K562 (cell line): Measurements from ENCODE around the gene IP6K3. TPM values are rescaled to one million over a fixed set of nuclear protein-coding genes. Genes with fewer than 3 reads are reported as not detected.

Experiments used
- E2F1 ChIP-seq: sonication (generic); formaldehyde crosslinking; IDR thresholded peaks from 2 replicates; pipeline ENCODE4 v1.8.1; 2023; ENCODE audit warnings: mild to moderate bottlenecking, missing genetic modification reagents, moderate library complexity
- FIP1L1 ChIP-seq: fragments of 200-400 bp; formaldehyde crosslinking; IDR thresholded peaks from 2 replicates; pipeline ENCODE4 v1.6.1; 2018; ENCODE audit warnings: mild to moderate bottlenecking, low read depth, low read length; ENCODE audit not compliant: poor library complexity, severe bottlenecking
- FOXJ2 ChIP-seq: fragments of 200-800 bp; sonication (Bioruptor generic); IDR thresholded peaks from 2 replicates; pipeline ENCODE4 v1.6.1; 2016; ENCODE audit warnings: missing genetic modification characterization, missing compliant biosample characterization
- HSF4 ChIP-seq: fragments of 250-450 bp; sonication (Bioruptor Pico); IDR thresholded peaks from 2 replicates; pipeline ENCODE4 v2.1.2; 2022; ENCODE audit warnings: mild to moderate bottlenecking, moderate library complexity, borderline replicate concordance
- ILF3 ChIP-seq: fragments of 450-650 bp; IDR thresholded peaks from 2 replicates; pipeline ENCODE4 v1.6.1; 2018; ENCODE audit warnings: antibody characterized with exemption, mild to moderate bottlenecking, moderate library complexity, borderline replicate concordance
- RBM22 ChIP-seq: fragments of 200-400 bp; formaldehyde crosslinking; IDR thresholded peaks from 2 replicates; pipeline ENCODE4 v1.6.1; 2018; ENCODE audit warnings: low read length, low read depth; ENCODE audit not compliant: poor library complexity, severe bottlenecking
- RFX7 ChIP-seq: fragments of 250-450 bp; sonication (Bioruptor Pico); IDR thresholded peaks from 2 replicates; pipeline ENCODE4 v1.5.1; 2021; ENCODE audit warnings: mild to moderate bottlenecking
- SAP30 ChIP-seq: fragments of 200-600 bp; sonication (generic); IDR thresholded peaks from 2 replicates; pipeline ENCODE4 v1.6.1; 2012; ENCODE audit warnings: borderline replicate concordance, low read depth, mild to moderate bottlenecking, moderate library complexity, low read length, control low read depth, inconsistent platforms; ENCODE audit not compliant: insufficient read depth, poor library complexity, severe bottlenecking
- ZBTB8A ChIP-seq: fragments of 450-650 bp; IDR thresholded peaks from 2 replicates; pipeline ENCODE4 v1.6.1; 2018; ENCODE audit warnings: mild to moderate bottlenecking, moderate library complexity; ENCODE audit not compliant: partially characterized antibody
- ZC3H4 ChIP-seq: sonication (generic); formaldehyde crosslinking; IDR thresholded peaks from 2 replicates; pipeline ENCODE4 v1.9.0; 2021; ENCODE audit warnings: missing genetic modification reagents, borderline replicate concordance
- ZNF140 ChIP-seq: fragments of 250-450 bp; sonication (Bioruptor Pico); IDR thresholded peaks from 2 replicates; pipeline ENCODE4 v1.8.0; 2021; ENCODE audit warnings: moderate library complexity, mild to moderate bottlenecking, inconsistent platforms
- ZNF143 ChIP-seq: sonication (generic); formaldehyde crosslinking; IDR thresholded peaks from 2 replicates; pipeline ENCODE4 v1.9.0; 2022; ENCODE audit warnings: mild to moderate bottlenecking, missing genetic modification reagents
- ZNF354B ChIP-seq: fragments of 250-450 bp; sonication (Bioruptor Pico); IDR thresholded peaks from 2 replicates; pipeline ENCODE4 v1.4.0; 2020
- ZNF655 ChIP-seq: fragments of 250-450 bp; sonication (Bioruptor Pico); IDR thresholded peaks from 2 replicates; pipeline ENCODE4 v1.5.0; 2021
- polyA plus RNA-seq, 8 experiments: library from polyadenylated mRNA; depleted of rRNA in 4 of 8; stranded (reverse) in 5 of 8; unstranded in 3 of 8; fragments of >200 nt; fragmentation: Nextera tagmentation in 2 of 8; fragmentation: Illumina TruSeq in 1 of 8; extraction: Ambion mirVana in 2 of 8; extraction: Trizol in 1 of 8; gene quantifications; 2 replicates each; pipeline versions ENCODE4 v1.2.1 to v1.2.3, GENCODE V29; 2011 to 2014; ENCODE audit warnings: inconsistent platforms in 1 of 8, missing spikeins in 1 of 8
- total RNA-seq, 7 experiments: library from RNA; depleted of rRNA in 6 of 7; stranded (reverse); fragments of >200 nt in 6 of 7; fragmentation: Illumina TruSeq in 2 of 7; extraction: Trizol in 2 of 7; gene quantifications; 2 replicates each; pipeline versions ENCODE4 v1.2.1 to v1.2.3, GENCODE V29; 2011 to 2021; ENCODE audit warnings: low replicate concordance in 1 of 7
- TF ChIP-seq, protein P1 (sequence below): sonication (generic); formaldehyde crosslinking; IDR thresholded peaks from 2 replicates; pipeline ENCODE4 v1.8.0; 2022; ENCODE audit warnings: mild to moderate bottlenecking, missing genetic modification reagents
- TF ChIP-seq, protein P2 (sequence below): fragments of 450-650 bp; IDR thresholded peaks from 2 replicates; pipeline ENCODE4 v1.6.1; 2014; ENCODE audit warnings: low read depth, mild to moderate bottlenecking, moderate library complexity, borderline replicate concordance

Gene IP6K3
- total and polyA plus RNA-seq, 9 of the 15 experiments (the other 6 are each of a cell fraction or from before 2014, with no cell fraction given) = not detected

GRCh38 chr6:33788694-33789549 is 42.2 kb upstream of the IP6K3 start, which contains the start of gene LEMD2 (continued):
- TF ChIP-seq ZNF655 (CRISPR knock-in tag) (no peak), FOXJ2 (tag) (peak; percentile 97), ZC3H4 (no peak), HSF4 (CRISPR knock-in tag) (no peak), SAP30 (peak; percentile 99), ZNF354B (CRISPR knock-in tag) (0 out of 2 replicates have a peak, but pooled peaks have one; percentile 11), ILF3 (no peak; the same call in 1 of the 2 replicates), RFX7 (CRISPR knock-in tag) (no peak), ZNF143 (CRISPR knock-in tag) (no peak), FIP1L1 (peak; percentile 88), ZBTB8A (no peak), ZNF140 (CRISPR knock-in tag) (no peak), E2F1 (CRISPR knock-in tag) (0 out of 2 replicates have a peak, but pooled peaks have one; percentile 52), RBM22 (peak; percentile 55)
- TF ChIP-seq, protein P1, sequence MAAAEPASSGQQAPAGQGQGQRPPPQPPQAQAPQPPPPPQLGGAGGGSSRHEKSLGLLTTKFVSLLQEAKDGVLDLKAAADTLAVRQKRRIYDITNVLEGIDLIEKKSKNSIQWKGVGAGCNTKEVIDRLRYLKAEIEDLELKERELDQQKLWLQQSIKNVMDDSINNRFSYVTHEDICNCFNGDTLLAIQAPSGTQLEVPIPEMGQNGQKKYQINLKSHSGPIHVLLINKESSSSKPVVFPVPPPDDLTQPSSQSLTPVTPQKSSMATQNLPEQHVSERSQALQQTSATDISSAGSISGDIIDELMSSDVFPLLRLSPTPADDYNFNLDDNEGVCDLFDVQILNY (CRISPR knock-in tag) = 0 out of 2 replicates have a peak, but pooled peaks have one; percentile 18
- TF ChIP-seq, protein P2, sequence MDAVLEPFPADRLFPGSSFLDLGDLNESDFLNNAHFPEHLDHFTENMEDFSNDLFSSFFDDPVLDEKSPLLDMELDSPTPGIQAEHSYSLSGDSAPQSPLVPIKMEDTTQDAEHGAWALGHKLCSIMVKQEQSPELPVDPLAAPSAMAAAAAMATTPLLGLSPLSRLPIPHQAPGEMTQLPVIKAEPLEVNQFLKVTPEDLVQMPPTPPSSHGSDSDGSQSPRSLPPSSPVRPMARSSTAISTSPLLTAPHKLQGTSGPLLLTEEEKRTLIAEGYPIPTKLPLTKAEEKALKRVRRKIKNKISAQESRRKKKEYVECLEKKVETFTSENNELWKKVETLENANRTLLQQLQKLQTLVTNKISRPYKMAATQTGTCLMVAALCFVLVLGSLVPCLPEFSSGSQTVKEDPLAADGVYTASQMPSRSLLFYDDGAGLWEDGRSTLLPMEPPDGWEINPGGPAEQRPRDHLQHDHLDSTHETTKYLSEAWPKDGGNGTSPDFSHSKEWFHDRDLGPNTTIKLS = peak; percentile 83
